ENCODE measurements around the gene SELENOF. TPM values are rescaled to one million over a fixed set of nuclear protein-coding genes. Genes with fewer than 3 reads are reported as not detected.

The SELENOF gene
- 171 and 182 TPM in 2 replicates for total RNA-seq

GRCh38 chr1:86913896-86914600, at the start of gene SELENOF:
Gene SELENOF (minus strand): TSS chr1:86914126. CDS start chr1:86914111, 15 bp downstream.
- Histone ChIP-seq H3K4me2 (ENCODE audit: insufficient read depth, low read length) (peak within 1 kb of the TSS; percentile 86), H3K36me3 (ENCODE audit: insufficient read depth, low read length) (no peaks in the 10 kb centered on the region), H4K20me1 (ENCODE audit: insufficient read depth, low read length) (peaks cover 41% of the 10 kb centered on the region), H3K4me3 (ENCODE audit: insufficient read depth, low read length) (peak within 1 kb of the TSS; percentile 100), H3K79me2 (ENCODE audit: insufficient read depth, low read length) (peaks cover 85% of the 10 kb centered on the region), H3K27ac (ENCODE audit: low read depth, low read length) (peak within 1 kb of the TSS; percentile 99), H2AFZ (ENCODE audit: low read length) (peak within 1 kb of the TSS; percentile 99), H3K27me3 (ENCODE audit: insufficient read depth, low read length) (no peaks in the 10 kb centered on the region), H3K9me3 (ENCODE audit: low read depth, low read length) (no peaks in the 10 kb centered on the region), H3K4me1 (ENCODE audit: insufficient read depth, low read length) (peaks cover 20% of the 10 kb centered on the region)
- TF ChIP-seq CTCF (IDR thresholded peaks at IDR 0.05; ENCODE audit: extremely low read depth, low read depth, low read length) = no peak
- DNase-seq (ENCODE audit: insufficient read length, low spot score, missing footprints) = peak; percentile 98

GRCh38 chr1:86960548-86960947, 46.6 kb upstream of the SELENOF start:
- no peaks in the 10 kb centered on the region for H3K9me3 ChIP-seq (ENCODE audit: low read depth, low read length)
- no peak overlapping the region for H3K27ac ChIP-seq (ENCODE audit: low read depth, low read length)
- no peaks in the 10 kb centered on the region for H3K36me3 ChIP-seq (ENCODE audit: insufficient read depth, low read length)
- H3K4me1 ChIP-seq (ENCODE audit: insufficient read depth, low read length) = no peaks in the 10 kb centered on the region
- H4K20me1 ChIP-seq (ENCODE audit: insufficient read depth, low read length) = peaks cover 3% of the 10 kb centered on the region
- H3K79me2 ChIP-seq (ENCODE audit: insufficient read depth, low read length) = no peaks in the 10 kb centered on the region
- DNase-seq (ENCODE audit: insufficient read length, low spot score, missing footprints) = no peak
- H3K4me2 ChIP-seq (ENCODE audit: insufficient read depth, low read length) = no peak overlapping the region
- no peak overlapping the region for H3K4me3 ChIP-seq (ENCODE audit: insufficient read depth, low read length)
- no peak for TF ChIP-seq CTCF (IDR thresholded peaks at IDR 0.05; ENCODE audit: extremely low read depth, low read depth, low read length)
- H2AFZ ChIP-seq (ENCODE audit: low read length) = no peak overlapping the region
- no peaks in the 10 kb centered on the region for H3K27me3 ChIP-seq (ENCODE audit: insufficient read depth, low read length)

GRCh38 chr1:86957221-86957620, 43.3 kb upstream of the SELENOF start:
- no peaks in the 10 kb centered on the region for H3K9me3 ChIP-seq (ENCODE audit: low read depth, low read length)
- no peak for TF ChIP-seq CTCF (IDR thresholded peaks at IDR 0.05; ENCODE audit: extremely low read depth, low read depth, low read length)
- peaks cover 8% of the 10 kb centered on the region for H4K20me1 ChIP-seq (ENCODE audit: insufficient read depth, low read length)
- no peaks in the 10 kb centered on the region for H3K27me3 ChIP-seq (ENCODE audit: insufficient read depth, low read length)
- H3K27ac ChIP-seq (ENCODE audit: low read depth, low read length) = no peak overlapping the region
- peaks cover 7% of the 10 kb centered on the region for H3K79me2 ChIP-seq (ENCODE audit: insufficient read depth, low read length)
- no peak overlapping the region for H3K4me3 ChIP-seq (ENCODE audit: insufficient read depth, low read length)
- H3K4me2 ChIP-seq (ENCODE audit: insufficient read depth, low read length) = no peak overlapping the region
- no peaks in the 10 kb centered on the region for H3K4me1 ChIP-seq (ENCODE audit: insufficient read depth, low read length)
- DNase-seq (ENCODE audit: insufficient read length, low spot score, missing footprints) = peak; percentile 17
- H2AFZ ChIP-seq (ENCODE audit: low read length) = no peak overlapping the region
- no peaks in the 10 kb centered on the region for H3K36me3 ChIP-seq (ENCODE audit: insufficient read depth, low read length)

- Histone ChIP-seq H2AFZ (ENCODE audit: low read length) (no peak overlapping the region), H3K79me2 (ENCODE audit: insufficient read depth, low read length) (peaks cover 7% of the 10 kb centered on the region), H3K4me1 (ENCODE audit: insufficient read depth, low read length) (peaks cover 3% of the 10 kb centered on the region), H3K9me3 (ENCODE audit: low read depth, low read length) (no peaks in the 10 kb centered on the region), H3K27ac (ENCODE audit: low read depth, low read length) (no peak overlapping the region), H3K4me3 (ENCODE audit: insufficient read depth, low read length) (no peak overlapping the region), H3K27me3 (ENCODE audit: insufficient read depth, low read length) (no peaks in the 10 kb centered on the region), H3K36me3 (ENCODE audit: insufficient read depth, low read length) (no peaks in the 10 kb centered on the region), H4K20me1 (ENCODE audit: insufficient read depth, low read length) (peaks cover 8% of the 10 kb centered on the region), H3K4me2 (ENCODE audit: insufficient read depth, low read length) (no peak overlapping the region)
- TF ChIP-seq CTCF (IDR thresholded peaks at IDR 0.05; ENCODE audit: extremely low read depth, low read depth, low read length) = no peak
- no peak for DNase-seq (ENCODE audit: insufficient read length, low spot score, missing footprints)
Measured at GRCh38 chr1:86956221-86956620, 42.3 kb upstream of the SELENOF start.

All from osteoblast (primary cell).